Fibroblast of the aortic adventitia (primary cell): ENCODE measurements around the gene BAZ2B. TPM values are rescaled to one million over a fixed set of nuclear protein-coding genes. Genes with fewer than 3 reads are reported as not detected.
A peak's percentile ranks its signal among the peaks of the same experiment; 100 is the strongest.

Experiments used
- DNase-seq: peaks from one replicate; pipeline ENCODE4 v3.0.0-alpha.2; 2010; ENCODE audit warnings: low read depth
- H3K4me3 ChIP-seq: 2 replicates; pipeline ENCODE4 v1.5.1; 2011; ENCODE audit warnings: low read depth, mild to moderate bottlenecking, control low read depth, low read length, moderate library complexity
- total RNA-seq: library from RNA; depleted of rRNA; stranded (reverse); fragments of >200 nt; gene quantifications from 2 replicates; pipeline ENCODE4 v1.2.3, GENCODE V29; 2012; ENCODE audit warnings: low replicate concordance
- TF ChIP-seq, protein P1 (sequence below): IDR thresholded peaks from 2 replicates; pipeline ENCODE4 v1.5.1; 2011; ENCODE audit warnings: mild to moderate bottlenecking, low read length, control low read depth, inconsistent platforms; ENCODE audit not compliant: insufficient read depth

BAZ2B gene
- total RNA-seq, 1 donor: 72.3 TPM

DNA sequence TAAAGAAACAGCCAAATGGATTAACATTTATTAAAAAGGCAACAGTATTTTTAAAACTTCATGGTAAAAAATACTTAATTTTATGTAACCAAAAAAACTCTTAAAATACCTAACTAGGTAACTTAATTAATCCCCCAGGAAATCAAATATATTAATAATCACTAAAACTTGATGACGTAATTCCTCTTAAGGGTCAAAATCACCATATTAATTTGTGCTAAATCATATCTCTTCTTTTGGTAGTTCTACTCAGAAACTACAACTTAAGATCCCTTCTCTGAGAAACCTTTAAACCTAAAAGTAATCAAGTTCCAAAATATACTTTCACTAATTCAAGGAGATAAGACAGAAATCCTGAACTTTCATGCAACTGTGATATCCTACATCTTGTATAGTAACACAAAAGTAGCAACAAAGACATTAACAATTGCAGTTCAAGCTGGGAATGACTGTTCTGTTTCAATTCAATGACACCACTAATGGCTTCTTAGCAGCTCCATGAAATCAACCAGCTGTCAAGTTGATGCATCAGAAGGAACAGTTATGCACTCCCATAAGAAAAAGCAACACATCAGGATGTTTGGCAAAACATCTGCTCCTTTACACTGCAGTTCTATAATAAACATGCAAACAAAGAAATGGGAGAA is 4.0 kb downstream of the BAZ2B start:
- H3K4me3 ChIP-seq: no peak overlapping the region
- peak; percentile 33 for DNase-seq
- TF ChIP-seq, protein P1, sequence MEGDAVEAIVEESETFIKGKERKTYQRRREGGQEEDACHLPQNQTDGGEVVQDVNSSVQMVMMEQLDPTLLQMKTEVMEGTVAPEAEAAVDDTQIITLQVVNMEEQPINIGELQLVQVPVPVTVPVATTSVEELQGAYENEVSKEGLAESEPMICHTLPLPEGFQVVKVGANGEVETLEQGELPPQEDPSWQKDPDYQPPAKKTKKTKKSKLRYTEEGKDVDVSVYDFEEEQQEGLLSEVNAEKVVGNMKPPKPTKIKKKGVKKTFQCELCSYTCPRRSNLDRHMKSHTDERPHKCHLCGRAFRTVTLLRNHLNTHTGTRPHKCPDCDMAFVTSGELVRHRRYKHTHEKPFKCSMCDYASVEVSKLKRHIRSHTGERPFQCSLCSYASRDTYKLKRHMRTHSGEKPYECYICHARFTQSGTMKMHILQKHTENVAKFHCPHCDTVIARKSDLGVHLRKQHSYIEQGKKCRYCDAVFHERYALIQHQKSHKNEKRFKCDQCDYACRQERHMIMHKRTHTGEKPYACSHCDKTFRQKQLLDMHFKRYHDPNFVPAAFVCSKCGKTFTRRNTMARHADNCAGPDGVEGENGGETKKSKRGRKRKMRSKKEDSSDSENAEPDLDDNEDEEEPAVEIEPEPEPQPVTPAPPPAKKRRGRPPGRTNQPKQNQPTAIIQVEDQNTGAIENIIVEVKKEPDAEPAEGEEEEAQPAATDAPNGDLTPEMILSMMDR: no peak

DNA sequence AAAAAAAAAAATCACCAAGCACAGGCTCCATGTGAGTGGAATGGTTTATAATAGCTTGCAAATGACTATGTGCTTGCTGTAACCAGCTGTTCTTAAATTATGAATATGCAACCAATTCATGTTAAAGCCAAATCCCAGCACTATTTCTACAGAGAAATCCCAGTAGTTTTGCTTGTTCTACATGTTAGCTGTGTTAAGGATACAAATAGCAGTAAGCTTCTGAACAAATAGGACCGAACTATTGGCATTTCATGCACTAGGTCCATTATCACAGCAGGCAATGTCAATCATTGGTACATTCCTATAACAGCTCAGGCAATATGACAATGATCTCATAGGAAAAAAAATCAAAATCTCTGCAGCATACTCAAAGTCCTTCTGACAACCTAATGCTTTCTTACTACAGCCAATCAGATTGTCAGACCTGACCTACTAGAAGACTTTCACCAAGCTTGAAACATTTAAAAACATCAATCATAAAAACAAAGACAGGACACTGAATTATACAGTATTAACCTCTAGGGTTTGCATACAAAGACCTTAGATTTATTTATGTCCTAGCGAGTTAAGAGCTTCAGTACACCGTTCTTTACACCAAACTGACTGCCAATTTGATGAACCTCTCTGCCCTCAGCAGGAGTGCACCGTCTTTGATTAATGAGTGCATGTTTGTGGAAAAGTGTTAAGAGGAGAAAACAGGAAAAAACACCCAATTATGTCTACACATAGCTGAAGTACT is 6.4 kb downstream of the BAZ2B start:
- TF ChIP-seq, protein P1: no peak
- H3K4me3 ChIP-seq: no peak overlapping the region
- no peak for DNase-seq

DNA sequence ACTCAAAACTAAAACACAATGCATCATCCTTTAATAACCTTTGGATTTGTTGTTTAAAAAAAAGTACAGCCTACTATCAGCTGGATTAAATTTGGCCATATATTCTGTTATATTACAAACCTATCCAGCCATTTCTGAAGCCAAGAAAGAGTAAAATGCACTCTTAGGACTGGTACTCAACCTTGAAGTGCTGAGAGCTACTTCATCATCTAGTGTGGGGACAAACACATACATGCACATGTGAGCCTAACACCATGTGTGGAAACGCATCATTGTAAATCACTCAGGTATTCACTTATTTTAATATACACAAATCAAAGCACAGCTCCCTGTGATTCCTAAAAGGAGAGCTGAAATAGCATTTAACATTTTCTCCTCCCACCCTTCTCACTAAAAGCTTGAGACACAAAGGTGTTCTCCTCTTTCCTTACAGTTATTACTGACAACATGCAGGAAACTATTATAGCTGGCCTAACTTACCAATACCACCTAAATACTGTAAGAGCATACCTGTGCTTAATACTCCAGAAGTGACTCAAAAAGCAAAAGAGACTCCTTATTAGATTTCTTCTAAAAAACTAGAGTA is 7.5 kb downstream of the BAZ2B start:
- no peak overlapping the region for H3K4me3 ChIP-seq
- no peak for DNase-seq
- TF ChIP-seq, protein P1: no peak

DNA sequence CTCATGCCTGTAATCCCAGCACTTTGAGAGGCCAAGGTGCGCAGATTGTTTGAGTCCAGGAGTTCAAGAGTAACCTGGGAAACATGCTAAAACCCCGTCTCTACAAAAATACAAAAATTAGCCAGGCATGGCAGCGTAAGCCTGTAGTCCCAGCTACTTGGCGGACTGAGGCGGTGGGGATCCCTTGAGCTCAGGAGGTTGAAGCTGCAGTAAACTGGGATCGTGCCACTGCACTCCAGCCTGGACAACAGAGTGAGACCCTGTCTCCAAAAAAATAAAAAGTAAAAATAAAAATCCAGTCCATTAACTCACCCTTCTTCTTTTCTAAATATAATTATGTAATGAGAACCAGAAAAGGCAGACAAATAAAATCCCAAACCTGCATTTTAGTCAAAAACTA is 8.2 kb downstream of the BAZ2B start:
- H3K4me3 ChIP-seq: no peak overlapping the region
- TF ChIP-seq, protein P1: no peak
- no peak for DNase-seq

DNA sequence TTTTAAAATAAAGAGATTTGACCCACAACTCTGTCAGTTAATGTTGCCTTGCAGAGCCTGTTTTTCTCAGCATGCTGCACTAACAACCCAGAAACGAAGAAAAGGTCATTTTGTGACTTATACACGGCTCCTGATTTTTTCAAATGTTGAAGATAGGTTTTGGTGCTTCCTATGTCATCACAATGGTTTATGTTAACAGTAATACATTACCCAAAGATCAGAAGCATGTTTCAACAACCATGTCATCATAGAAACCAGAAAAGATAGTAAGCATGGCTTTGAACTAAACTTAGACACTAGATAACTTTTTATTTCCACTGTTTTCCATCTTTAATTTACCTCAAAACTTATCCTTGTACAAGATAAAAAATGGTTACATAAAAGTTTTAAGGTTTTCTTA is 10.1 kb downstream of the BAZ2B start:
- TF ChIP-seq, protein P1: no peak
- H3K4me3 ChIP-seq: no peak overlapping the region
- peak; percentile 17 for DNase-seq

DNA sequence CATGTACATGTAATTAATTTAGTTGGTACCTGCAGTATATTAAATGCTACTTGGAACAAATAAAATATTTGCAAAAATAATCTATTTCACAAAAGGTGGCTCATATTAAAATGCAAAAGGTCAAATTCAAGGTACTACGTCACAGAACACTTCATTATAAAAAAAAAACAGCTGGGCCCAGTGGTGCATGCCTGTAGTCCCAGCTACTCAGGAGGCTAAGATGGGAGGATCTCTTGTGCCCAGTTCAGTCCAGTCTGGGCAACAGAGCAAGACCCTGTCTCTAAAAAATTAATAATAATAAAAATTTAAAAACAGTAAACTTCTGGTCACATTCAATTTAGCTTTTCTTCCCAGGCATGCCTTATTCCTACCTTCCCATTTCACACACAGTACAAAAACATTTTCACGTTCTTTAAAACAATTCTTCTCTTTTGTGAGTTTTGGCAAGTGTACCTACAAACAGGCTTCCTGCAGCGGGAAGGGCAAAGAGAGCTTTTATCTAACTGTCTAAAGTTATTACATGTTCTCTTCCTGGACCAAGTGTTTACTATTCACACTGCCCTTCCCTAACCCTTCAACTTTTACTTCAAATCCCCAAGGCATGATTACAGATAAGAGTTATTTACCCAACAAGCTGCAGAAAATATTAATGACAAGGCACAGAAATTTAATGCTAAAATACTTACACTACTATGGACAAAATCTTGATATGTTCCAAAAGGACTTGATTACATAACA is 10.7 kb downstream of the BAZ2B start:
- peak; percentile 44 for DNase-seq
- no peak overlapping the region for H3K4me3 ChIP-seq
- TF ChIP-seq, protein P1: no peak
